ENCODE results near the gene DPH3.
"Not testable (repeated sequence)": the region's sequence is repeated elsewhere in the genome, so short reads cannot be mapped to it uniquely, and the experiment has no call there.

DPH3 gene

DNA sequence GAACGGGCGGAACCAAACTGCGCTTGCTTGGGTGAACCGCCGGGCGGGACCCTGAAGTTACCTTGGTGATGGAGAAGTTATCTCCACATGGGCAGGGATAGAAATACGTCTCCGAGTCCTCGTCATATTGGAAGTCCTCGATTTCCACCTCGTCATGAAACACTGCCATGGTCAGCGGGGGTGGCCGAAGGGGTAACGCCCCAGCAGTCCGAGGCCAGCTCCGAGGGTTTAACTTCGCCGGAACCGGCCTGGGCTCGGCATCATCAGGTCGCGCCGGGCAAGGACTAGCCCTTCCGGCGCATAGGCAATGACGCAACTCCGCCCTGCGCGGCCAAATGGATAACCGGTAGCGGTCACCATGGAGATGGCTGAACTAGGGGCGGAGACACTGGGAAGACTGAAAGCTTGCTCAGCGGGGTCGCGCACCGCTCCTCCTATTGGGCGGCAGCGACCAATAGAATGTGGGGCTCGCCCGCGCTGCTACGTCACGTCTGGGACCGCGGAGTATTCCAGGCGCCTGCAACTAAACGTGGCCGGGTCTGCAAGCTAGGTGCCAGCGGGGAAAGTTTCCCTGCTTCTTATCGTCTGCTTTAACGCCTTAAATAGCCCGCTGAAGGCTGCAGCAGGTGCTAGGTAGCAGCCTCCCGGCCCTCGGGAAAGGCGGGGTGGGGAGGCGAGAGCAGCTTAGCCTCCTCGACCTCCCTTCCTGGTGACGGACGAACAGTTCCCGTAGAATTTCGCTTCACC, at the start of gene DPH3, which contains the start of gene OXNAD1:
Gene DPH3 (minus strand): TSS at position 236 of the 747 bp plus-strand sequence. CDS start 67 bp downstream, at position 169.
Gene OXNAD1 (plus strand): TSS at position 505 of the 747 bp plus-strand sequence. CDS start 5,741 bp downstream, outside the sequence.
- FAIRE-seq, result peak; percentile 96

DNA sequence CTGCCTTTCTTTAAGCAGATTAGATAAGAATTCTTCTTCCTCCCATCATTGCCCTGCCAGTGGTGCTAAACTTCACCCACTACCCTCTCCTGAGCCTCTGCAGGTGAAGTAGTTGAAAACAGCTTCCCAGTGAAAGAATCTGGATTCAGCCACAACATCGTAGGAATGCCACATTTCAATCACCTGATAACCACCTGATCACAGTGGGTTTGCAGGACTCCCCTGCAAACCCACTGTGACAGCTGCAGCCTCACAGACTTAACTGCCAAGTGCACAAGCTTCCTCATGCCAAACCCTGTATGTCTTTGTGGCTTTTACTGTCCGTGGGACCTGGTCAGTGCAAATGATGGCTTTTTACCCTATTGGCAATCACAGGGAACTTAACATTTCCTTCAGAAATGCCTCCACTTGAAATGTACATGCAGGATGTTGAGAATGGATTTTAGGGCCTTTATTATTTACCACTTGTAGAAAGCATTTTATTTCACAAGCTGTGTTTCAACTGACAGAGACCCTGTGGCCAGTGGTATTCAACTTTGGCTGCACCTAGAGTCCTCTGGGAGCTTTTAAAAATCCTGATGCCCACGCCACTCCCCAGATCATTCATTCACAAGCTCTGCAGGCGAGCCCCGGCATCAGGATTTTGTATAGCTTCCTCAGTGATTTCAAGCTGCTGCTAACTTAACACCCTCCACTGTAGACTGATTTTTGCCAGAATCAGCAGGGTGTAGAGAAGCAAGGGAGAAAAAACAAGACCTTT, 49.3 kb upstream of the DPH3 start:
- no peak for DNase-seq (ENCODE audit: insufficient read length, low spot score)
- no peak for FAIRE-seq

More for the DNA sequence above, at the start of gene DPH3, which contains the start of gene OXNAD1:
- DNase-seq (ENCODE audit: insufficient read length, low spot score), result peak; percentile 80

DNA sequence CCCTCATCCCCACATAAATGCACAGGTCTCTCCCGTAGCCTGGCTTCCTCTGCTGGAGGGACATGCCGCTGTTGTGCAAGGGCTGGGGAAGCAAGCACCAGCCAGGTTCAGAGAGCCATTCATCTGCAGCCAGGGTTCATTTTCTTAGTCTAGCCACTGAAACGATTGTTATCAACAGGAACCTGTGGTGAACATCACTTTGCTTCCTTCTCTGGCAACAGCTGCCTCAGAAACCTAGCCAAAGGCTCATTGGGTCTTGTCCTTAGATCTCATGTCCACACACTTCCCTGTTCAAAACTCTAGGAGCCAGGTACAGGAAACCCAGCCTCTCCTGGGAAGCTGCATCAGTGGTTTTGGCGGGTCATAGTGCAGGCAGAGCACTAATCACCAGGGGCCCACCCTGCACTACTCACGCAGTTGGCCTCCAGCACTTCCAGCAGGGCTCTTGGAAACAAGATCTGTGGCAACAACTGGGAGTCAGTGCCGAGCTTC, 47.3 kb upstream of the DPH3 start:
- FAIRE-seq (peak; percentile 87), DNase-seq (ENCODE audit: insufficient read length, low spot score) (no peak)

DNA sequence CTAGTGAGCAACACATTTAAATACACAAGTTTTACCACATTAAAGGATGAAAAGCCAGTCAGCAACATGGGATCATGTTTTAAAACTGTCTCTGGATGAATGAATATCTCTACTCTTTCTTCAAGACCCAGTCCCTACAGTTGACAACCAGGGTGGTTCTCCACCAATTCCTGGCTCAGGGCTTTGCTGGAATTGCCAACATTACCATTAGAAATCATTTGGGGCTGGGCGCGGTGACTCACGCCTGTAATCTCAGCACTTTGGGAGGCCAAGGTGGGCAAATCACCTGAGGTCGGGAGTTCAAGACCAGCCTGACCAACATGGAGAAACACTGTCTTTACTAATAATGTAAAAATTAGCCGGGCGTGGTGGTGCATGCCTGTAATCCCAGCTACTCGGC, 45.7 kb upstream of the DPH3 start:
- not testable (repeated sequence) for FAIRE-seq; DNase-seq (ENCODE audit: insufficient read length, low spot score)

DNA sequence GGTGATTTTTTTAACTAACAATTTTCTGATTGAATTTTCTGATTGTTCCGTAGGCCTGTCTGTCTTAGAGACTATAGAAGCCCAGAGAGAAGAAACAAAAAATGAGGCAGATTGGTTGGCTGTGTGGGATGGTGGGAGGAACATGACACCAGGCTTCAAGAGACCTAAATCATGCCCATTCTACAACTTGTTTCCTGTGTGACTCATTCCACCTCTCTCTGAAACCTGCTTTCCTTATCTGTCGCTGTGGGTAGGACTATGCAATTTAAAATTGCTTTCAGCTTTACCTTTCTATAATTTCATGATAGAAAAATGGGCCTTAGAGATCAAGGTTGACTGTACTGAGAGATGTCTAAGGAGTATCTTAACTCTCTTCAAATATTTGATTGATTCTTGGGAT, 44.8 kb upstream of the DPH3 start:
- DNase-seq (ENCODE audit: insufficient read length, low spot score) (no peak), FAIRE-seq (peak; percentile 87)

DNA sequence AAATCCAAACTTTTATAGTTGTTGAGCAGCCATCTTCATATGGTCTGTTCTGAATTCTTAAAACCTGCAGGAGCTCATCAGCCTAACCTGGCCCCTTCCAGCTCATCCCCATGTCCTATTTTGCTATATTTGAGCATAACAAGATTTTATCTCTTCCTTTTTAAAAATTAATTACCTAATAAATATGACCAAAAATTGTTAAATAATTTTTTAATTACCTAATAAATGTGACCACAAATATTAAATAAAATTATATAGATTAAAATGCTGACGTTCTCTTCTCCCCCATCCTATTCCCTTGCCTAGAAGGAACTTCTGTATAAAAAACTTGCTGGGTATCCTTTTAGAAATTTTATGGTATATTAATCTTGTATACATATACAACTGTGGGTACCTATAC, 44.0 kb upstream of the DPH3 start:
- DNase-seq (ENCODE audit: insufficient read length, low spot score), result no peak

DNA sequence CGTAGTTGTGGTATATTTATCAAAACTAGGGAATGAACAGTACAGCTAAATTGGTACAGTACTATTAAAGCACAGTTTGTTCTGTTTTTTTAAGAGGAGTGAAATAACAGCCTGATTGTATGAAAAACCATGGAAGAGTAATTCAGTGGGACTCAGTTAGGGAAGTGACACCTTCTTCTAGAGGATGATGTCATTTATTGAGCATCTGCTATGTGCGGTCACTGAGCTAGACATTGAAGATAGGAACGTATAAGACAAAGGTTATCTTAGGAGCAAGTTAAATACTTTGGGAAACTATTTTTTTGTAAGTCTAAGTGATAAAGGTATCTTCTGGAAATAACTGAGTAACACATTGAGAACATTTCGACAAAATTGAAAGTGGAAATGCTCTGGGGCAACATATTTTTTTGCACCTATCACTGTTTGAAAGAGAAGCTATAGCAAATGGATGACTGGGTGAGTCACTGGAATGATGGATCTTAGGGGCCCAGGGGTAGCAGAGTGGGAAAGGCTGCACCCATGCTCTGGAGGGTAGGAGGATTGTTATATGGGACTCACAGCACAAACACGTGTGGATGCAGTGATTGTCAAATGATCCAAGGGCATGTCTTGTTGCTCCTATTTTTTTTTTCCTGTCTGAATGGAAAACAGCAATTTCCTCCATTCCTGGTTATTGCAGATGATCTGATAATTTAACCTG, 43.2 kb upstream of the DPH3 start:
- DNase-seq (ENCODE audit: insufficient read length, low spot score) (no peak), FAIRE-seq (no peak)

More for the DNA sequence above, 44.0 kb upstream of the DPH3 start:
- no peak for FAIRE-seq

DNA sequence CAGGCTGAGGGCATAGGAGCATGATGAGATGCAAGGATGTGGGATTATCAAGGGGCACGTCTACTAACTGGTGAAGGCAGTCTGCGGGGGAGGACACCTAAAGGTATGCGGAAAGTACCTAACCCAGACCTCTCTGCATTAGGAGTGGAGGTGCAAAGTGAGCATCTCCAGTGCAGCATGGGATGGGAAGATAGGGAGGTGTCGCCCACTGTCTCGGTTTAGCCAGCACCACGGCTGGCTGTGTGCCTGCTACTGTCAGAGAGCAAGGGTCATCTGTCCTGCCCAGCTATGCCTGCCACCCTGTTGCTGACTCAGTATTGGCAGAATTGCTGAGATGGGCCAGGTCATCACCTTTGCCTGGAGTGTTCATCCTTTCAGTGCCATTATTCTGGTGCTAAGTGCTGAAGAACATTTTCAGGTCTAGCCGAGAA, 40.4 kb upstream of the DPH3 start:
- FAIRE-seq, result no peak

DNA sequence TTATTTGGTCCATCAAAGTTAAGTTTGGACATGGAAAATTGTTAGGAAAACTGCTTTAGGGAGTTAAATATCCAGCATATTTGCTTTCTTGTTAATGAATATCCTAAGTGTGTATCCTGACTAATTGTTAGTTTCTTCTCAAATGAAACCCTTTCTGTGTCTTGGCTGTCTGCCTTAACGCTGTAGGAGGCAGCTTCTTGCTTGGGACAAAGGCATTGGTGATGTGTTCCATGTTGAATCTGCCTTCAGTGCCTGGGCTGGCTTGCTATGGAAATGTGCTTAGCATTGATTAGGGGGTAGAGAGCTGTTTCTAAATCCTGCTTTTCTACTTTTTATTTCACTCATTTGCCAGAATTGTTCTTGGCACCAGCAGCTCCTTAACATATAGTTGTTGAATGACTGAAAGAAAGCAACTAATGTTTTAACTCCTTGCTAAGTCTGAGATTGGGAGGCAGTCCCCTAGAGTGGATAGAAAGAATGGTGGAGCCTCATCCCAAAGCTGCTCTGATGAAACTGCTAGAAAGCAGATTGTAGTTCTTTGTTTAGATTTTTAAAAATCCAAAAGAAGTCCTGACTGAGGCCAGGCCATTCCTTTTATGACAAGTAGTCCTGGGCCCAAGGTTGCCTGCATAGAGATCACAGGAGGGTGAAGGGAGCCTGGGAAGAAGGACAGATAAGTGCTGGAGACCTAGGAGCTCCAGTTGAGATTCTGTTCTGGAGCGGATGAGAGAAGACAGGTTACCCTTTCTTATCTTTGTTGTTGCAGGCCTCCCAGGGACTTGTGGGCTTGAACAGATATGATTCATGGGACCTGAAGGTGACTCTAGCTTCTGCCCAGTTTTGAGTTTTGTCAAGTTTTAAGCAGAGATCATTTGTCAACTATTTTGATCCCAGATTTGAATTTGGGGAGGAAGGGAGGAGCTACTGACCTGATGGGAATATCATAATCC, 39.6 kb upstream of the DPH3 start:
- DNase-seq (ENCODE audit: insufficient read length, low spot score) (no peak), FAIRE-seq (no peak)

More for the DNA sequence above, 40.4 kb upstream of the DPH3 start:
- no peak for DNase-seq (ENCODE audit: insufficient read length, low spot score)

DNA sequence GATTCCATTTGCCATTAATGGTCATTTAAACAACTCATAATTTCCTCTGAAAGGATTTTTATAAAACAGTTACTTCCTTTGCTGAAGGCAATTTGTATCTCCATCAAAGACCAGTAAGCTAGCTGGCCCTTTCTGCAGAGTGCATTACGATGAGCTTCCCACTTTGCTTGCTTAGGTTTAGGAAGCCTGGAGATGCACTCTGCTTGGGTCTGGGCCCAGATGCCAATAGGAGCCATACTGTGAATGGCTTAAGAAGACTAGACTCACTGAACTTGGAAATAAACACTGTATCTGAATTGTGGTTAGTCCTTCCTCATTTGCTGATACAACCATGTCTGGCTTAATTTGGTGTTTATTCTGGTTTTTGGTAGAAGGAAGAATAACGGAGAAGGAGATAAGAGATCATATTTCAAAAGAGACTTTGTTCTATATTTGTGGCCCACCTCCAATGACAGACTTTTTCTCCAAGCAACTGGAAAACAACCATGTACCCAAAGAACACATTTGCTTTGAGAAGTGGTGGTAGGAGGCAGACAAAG, 38.4 kb upstream of the DPH3 start:
- no peak for FAIRE-seq
- DNase-seq (ENCODE audit: insufficient read length, low spot score), result no peak

DNA sequence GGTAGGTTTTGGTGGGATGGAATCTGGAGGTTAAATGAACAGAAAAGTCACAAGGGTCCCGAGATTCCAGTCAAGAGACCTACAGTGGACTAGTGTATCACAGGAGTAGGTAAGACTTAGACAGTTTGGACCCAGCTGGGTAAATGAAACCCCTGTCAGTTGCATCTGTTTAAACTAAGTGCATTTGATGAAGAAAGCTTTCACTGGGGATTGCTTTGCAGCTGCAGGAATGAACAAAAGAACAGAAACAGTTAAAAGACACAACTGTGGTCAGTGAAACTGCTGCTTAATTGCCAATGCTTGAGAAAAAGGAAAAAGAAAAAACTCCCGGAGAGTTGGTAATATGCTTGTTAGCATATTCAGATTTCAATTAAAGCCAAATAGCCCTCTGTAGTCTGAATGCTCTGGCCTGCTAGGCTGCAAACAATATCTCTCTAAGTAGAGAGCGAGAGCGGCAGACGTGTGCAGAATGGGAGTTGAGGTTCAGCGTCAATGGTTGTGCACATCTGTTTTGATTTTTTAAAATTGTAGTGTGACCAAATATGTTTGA, 37.4 kb upstream of the DPH3 start:
- FAIRE-seq (no peak), DNase-seq (ENCODE audit: insufficient read length, low spot score) (no peak)

DNA sequence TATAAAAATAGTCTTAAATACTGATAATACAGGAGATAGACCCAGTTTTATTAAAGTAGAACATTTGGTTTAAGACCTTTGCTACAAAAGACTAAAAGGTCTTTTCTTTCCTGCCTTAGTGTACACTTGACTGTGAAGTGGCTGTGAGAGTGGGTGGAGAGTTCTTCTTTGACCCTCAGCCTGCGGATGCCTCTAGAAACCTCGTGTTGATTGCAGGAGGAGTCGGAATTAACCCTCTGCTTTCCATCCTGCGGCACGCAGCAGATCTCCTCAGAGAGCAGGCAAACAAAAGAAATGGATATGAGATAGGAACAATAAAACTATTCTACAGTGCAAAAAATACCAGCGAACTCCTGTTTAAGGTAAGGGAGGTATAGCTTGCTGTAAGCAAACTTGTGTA, 36.8 kb upstream of the DPH3 start:
- FAIRE-seq, result no peak
- DNase-seq (ENCODE audit: insufficient read length, low spot score), result no peak

DNA sequence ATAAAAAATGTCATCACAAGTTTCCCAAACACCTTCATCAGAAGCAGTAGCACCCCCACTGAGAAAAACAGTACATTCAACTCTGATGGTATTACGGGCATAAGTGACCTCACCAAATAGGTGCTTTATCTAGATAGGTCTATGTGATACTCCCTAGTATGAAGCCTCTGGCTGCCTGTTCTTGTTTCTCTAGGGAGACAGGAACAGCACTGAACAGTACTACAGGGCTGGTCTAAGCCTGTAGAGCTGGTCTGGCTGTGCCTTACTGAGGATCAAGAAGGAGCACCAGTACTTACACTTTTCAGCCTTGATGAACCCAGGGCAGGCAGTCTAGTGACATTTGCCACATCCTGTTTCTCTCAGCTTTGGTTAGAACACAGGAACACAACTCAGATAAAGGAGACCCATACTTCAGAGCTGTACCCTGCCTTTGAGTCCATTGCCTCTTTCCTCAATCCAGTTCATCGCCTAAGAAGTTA, 36.2 kb upstream of the DPH3 start:
- no peak for DNase-seq (ENCODE audit: insufficient read length, low spot score)
- peak; percentile 94 for FAIRE-seq

DNA sequence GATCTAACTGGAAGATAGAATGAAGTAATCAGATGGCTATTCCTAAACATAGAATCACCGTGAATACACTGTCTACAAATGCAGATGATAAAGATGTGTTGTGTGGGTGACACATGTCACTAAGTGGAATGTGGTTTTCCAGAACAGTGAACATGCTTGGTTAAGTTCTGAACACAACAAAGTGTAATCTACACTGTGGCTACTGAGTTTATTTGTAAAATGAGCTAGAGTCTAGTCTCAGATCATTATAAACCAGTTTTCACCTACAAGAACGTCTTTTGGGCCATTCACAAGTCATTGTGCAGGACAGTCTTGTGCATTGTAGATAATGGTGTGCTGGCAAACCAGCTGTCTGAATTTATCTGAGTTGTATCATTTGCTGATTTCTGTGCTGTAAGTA, 35.6 kb upstream of the DPH3 start:
- DNase-seq (ENCODE audit: insufficient read length, low spot score), result no peak
- FAIRE-seq, result no peak

DNA sequence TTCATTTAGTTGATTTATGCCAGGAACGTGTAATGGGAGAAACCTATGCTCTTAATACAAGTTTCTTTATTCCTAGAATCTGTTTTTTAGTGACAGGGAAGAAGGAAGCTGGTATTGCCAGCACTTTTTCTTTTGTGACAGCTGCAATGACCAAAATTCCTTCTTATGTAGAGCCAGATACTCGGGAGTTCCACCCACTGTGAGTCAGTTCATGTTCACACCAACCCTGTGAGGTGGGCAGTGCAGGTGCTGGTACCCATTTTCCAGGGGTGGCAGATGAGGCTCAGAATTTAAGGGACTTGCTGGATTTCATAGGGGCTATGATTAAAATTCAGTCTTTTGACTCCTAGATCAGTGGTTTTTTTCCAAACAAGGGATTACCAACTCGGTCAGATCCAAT, 35.0 kb upstream of the DPH3 start:
- FAIRE-seq (no peak), DNase-seq (ENCODE audit: insufficient read length, low spot score) (no peak)

DNA sequence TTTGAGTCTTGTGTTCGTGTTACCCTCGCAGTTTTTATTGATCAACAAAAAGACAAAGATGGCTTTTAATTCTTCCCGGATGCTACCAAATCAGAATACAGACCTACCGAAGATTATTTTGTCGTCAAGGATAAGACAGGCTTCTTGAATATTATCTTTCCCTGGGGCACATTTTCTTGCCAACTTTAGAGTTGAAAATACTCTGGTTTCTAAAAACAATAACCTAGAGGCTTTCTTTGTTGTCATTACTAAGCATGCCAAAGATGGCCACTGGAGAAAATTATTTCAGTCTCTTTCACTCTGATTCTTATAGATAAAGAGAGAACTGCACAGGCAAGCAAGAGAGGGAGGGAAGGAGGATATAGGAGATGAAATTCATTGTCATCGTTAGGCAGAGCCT, 34.1 kb upstream of the DPH3 start:
- DNase-seq (ENCODE audit: insufficient read length, low spot score) (no peak), FAIRE-seq (no peak)

DNA sequence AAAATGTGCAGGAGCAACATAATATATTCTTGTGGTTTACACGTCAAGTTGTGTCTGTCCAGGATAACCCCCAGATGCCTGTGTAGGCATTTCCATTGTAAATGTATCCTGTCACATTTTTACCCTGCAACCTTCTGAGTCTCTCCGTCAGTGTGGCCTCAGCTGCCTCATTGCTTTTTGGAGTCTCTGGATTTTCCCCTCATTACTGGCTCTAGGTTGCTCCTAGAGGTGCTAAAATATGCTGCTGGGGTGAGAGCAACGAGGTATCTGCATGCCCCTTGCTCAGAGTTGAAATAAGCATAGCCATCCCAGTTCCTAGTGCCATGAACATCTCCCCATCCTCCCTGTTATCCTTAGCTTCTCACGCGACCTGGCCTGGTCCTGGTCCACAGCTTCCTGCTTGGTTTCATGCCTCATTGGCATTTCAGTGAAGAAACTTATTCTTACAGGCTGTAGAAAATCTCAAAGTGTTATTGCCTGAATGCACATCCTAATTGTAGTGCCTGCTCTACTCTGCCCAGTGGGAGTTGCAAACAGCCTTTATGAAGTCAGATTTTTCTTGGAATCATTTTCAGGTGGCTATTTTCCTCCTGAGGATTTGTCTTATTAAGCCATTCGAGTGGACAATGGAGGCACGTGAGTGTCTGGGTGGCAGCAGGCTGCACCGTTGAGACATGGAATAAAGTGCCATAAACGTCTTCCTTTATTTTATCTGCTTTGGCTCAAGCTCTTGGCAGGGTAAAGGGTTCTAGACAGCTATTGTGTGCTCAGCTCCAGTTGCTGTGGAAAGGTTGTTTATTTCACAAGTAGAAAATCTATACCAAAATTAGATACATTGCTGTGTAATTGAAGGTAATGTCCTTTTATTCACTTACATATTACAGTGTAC, 33.5 kb upstream of the DPH3 start:
- no peak for FAIRE-seq
- DNase-seq (ENCODE audit: insufficient read length, low spot score), result no peak

DNA sequence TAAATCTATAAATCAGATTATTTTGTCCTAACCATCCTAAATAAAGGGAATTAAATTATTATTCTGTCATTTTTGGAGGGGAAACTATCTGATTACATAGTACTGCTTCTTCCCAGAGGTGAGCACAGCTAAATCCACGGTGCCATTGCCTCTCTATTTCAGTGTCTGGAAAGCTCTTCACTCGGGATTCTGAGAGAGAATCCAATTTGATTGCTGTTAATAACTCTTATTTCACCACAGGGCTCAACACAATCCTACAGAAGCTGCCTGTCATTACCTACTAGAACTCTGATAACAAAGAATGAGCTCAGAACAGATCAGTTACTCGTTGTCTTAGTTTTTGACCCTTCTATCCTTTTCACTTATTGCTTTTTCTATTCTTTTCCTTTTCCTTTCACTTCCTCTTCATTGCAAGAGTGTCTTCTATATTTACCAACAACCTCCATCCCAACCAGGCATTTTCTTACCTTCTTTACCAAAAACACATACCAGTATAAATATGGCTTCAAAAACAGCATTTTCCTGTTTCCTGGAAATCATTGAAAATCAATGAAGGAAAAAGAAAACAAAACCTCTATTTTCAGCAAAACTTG, 30.7 kb upstream of the DPH3 start:
- FAIRE-seq (no peak), DNase-seq (ENCODE audit: insufficient read length, low spot score) (no peak)

Measured in GM19239 (cell line).